Stimulated activated CD8-positive, alpha-beta memory T cell treated with anti-CD3 and anti-CD28 coated beads, Interleukin-2, amount 100 ng/mL, for 48 hours (primary cell): Measurements from ENCODE around the gene SEMA3D.
"Not testable (repeated sequence)": the region's sequence is repeated elsewhere in the genome, so short reads cannot be mapped to it uniquely, and the experiment has no call there.

Source experiments
- DNase-seq, 2 donors: peaks; one replicate each; pipeline ENCODE4 v3.0.0-alpha.2; 2020; ENCODE audit warnings: low read depth in 2 of 2

Gene SEMA3D

GRCh38 chr7:84992954-84993353 is 193.9 kb downstream of the SEMA3D start:
- not testable (repeated sequence) for DNase-seq

GRCh38 chr7:84985073-84985784 is 201.6 kb downstream of the SEMA3D start:
- no peak for DNase-seq

GRCh38 chr7:84982199-84982598 is 204.7 kb downstream of the SEMA3D start:
- no peak for DNase-seq

- no peak for DNase-seq
These were observed 205.5 kb downstream of the SEMA3D start for GRCh38 chr7:84981055-84981976.

- DNase-seq, result no peak
These were observed 211.2 kb downstream of the SEMA3D start for GRCh38 chr7:84975586-84976185.

- no peak for DNase-seq
These were observed 215.5 kb downstream of the SEMA3D start for GRCh38 chr7:84971360-84971759.

- no peak for DNase-seq
These were observed 216.2 kb downstream of the SEMA3D start for GRCh38 chr7:84970670-84971069.

GRCh38 chr7:84953234-84953633 is 233.6 kb downstream of the SEMA3D start:
- no peak for DNase-seq

GRCh38 chr7:84950836-84951235 is 236.0 kb downstream of the SEMA3D start:
- DNase-seq, result no peak

GRCh38 chr7:84949501-84949900 is 237.4 kb downstream of the SEMA3D start:
- no peak for DNase-seq

GRCh38 chr7:84949067-84949466 is 237.8 kb downstream of the SEMA3D start:
- DNase-seq, result no peak

GRCh38 chr7:84948634-84949033 is 238.2 kb downstream of the SEMA3D start:
- DNase-seq, result no peak

GRCh38 chr7:84946549-84946948 is 240.3 kb downstream of the SEMA3D start:
- no peak for DNase-seq
